GM23338 (cell line): ENCODE data around the gene RAP1A. TPM values are rescaled to one million over a fixed set of nuclear protein-coding genes. Genes with fewer than 3 reads are reported as not detected.
A peak's percentile ranks its signal among the peaks of the same experiment; 100 is the strongest.

Experiments used
- ATAC-seq: fragments of 200-7000 bp; cut with Tn5 transposase; 3 replicates; pipeline ENCODE4 v1.9.1; 2020
- DNase-seq: peaks from one replicate; pipeline ENCODE4 v3.0.0-alpha.2; 2015; ENCODE audit warnings: low spot score
- H2AFZ ChIP-seq: fragments of 200-600 bp; sonication (generic); 2 replicates; pipeline ENCODE4 v1.8.0; 2016; ENCODE audit warnings: antibody characterized with exemption, mild to moderate bottlenecking, moderate library complexity
- H3F3A ChIP-seq: fragments of 200-600 bp; sonication (generic); replicated peaks from 2 replicates; pipeline ENCODE4 v1.8.0; 2017; ENCODE audit warnings: antibody characterized with exemption, mixed run types, low read depth
- H3K27ac ChIP-seq: fragments of 200-600 bp; sonication (generic); 2 replicates; pipeline ENCODE4 v1.6.1; 2016; ENCODE audit warnings: low read depth
- H3K27me3 ChIP-seq: fragments of 200-600 bp; sonication (generic); 2 replicates; pipeline ENCODE4 v1.8.0; 2016; ENCODE audit warnings: mild to moderate bottlenecking, mixed run types, moderate library complexity; ENCODE audit not compliant: insufficient read depth
- H3K36me3 ChIP-seq: fragments of 200-600 bp; sonication (generic); 2 replicates; pipeline ENCODE4 v1.8.0; 2016; ENCODE audit warnings: mild to moderate bottlenecking; ENCODE audit not compliant: insufficient read depth
- H3K4me1 ChIP-seq: fragments of 200-600 bp; sonication (generic); 2 replicates; pipeline ENCODE4 v1.8.0; 2016; ENCODE audit warnings: mild to moderate bottlenecking, moderate library complexity; ENCODE audit not compliant: insufficient read depth
- H3K4me2 ChIP-seq: fragments of 200-600 bp; sonication (generic); 2 replicates; pipeline ENCODE4 v1.7.1; 2017; ENCODE audit warnings: mixed run types
- H3K4me3 ChIP-seq: fragments of 200-600 bp; sonication (generic); 2 replicates; pipeline ENCODE4 v1.6.1; 2016; ENCODE audit warnings: mixed run types
- H3K79me2 ChIP-seq: fragments of 200-600 bp; sonication (generic); replicated peaks from 2 replicates; pipeline ENCODE4 v1.8.0; 2017; ENCODE audit warnings: mild to moderate bottlenecking; ENCODE audit not compliant: insufficient read depth
- H3K9me2 ChIP-seq: fragments of 200-600 bp; sonication (generic); 2 replicates; pipeline ENCODE4 v1.8.0; 2017; ENCODE audit not compliant: insufficient read depth
- H4K20me1 ChIP-seq: fragments of 200-600 bp; sonication (generic); replicated peaks from 2 replicates; pipeline ENCODE4 v1.8.0; 2017; ENCODE audit warnings: mild to moderate bottlenecking; ENCODE audit not compliant: insufficient read depth
- H3K27ac Mint-ChIP-seq: 2 replicates; pipeline ENCODE4 v1.8.0; 2020; ENCODE audit warnings: inconsistent platforms, mild to moderate bottlenecking, moderate library complexity, mixed read lengths
- H3K27me3 Mint-ChIP-seq: 3 replicates; pipeline ENCODE4 v1.8.0; 2022; ENCODE audit warnings: low read depth, mild to moderate bottlenecking, moderate library complexity, mixed read lengths, inconsistent platforms; ENCODE audit not compliant: insufficient read depth, poor library complexity
- H3K36me3 Mint-ChIP-seq: 3 replicates; pipeline ENCODE4 v1.8.0; 2021; ENCODE audit warnings: low read depth, mild to moderate bottlenecking, inconsistent platforms, moderate library complexity, mixed read lengths
- H3K4me1 Mint-ChIP-seq: 3 replicates; pipeline ENCODE4 v1.8.0; 2020; ENCODE audit warnings: mild to moderate bottlenecking, inconsistent platforms, mixed read lengths
- H3K4me3 Mint-ChIP-seq: 3 replicates; pipeline ENCODE4 v1.8.0; 2021; ENCODE audit warnings: moderate library complexity, mild to moderate bottlenecking, inconsistent platforms, mixed read lengths
- H3K9me3 Mint-ChIP-seq: 3 replicates; pipeline ENCODE4 v1.8.0; 2020; ENCODE audit warnings: moderate library complexity, mild to moderate bottlenecking, inconsistent platforms, mixed read lengths
- CREB1 ChIP-seq: fragments of 250-450 bp; sonication (Bioruptor Pico); IDR thresholded peaks from 2 replicates; pipeline ENCODE4 v1.5.0; 2020; ENCODE audit warnings: low read depth, mild to moderate bottlenecking, moderate library complexity
- EZH2 ChIP-seq: fragments of 200-600 bp; sonication (generic); IDR thresholded peaks from one replicate; pipeline ENCODE4 v1.8.0; 2017; ENCODE audit warnings: antibody characterized with exemption, mild to moderate bottlenecking, low read depth; ENCODE audit not compliant: unreplicated experiment
- EZH2phosphoT487 ChIP-seq: fragments of 200-600 bp; sonication (generic); IDR thresholded peaks from one replicate; pipeline ENCODE4 v1.8.1; 2018; ENCODE audit warnings: antibody characterized with exemption; ENCODE audit not compliant: unreplicated experiment
- JUNB ChIP-seq: IDR thresholded peaks from one replicate; pipeline ENCODE4 v1.6.1; 2016; ENCODE audit warnings: antibody characterized with exemption; ENCODE audit not compliant: unreplicated experiment
- NANOG ChIP-seq: IDR thresholded peaks from 2 replicates; pipeline ENCODE4 v1.6.1; 2016; ENCODE audit warnings: antibody characterized with exemption, borderline replicate concordance
- POLR2AphosphoS5 ChIP-seq: IDR thresholded peaks from 2 replicates; pipeline ENCODE4 v1.6.1; 2016; ENCODE audit warnings: antibody characterized with exemption, low read depth
- STAT1 ChIP-seq: IDR thresholded peaks from one replicate; pipeline ENCODE4 v1.6.1; 2016; ENCODE audit warnings: antibody characterized with exemption; ENCODE audit not compliant: unreplicated experiment
- ZNF114 ChIP-seq: fragments of 250-450 bp; sonication (Bioruptor Pico); IDR thresholded peaks from 2 replicates; pipeline ENCODE4 v1.5.0; 2020; ENCODE audit warnings: mild to moderate bottlenecking, moderate library complexity
- ZNF331 ChIP-seq: fragments of 250-450 bp; sonication (Bioruptor Pico); IDR thresholded peaks from 2 replicates; pipeline ENCODE4 v1.5.0; 2020; ENCODE audit warnings: low read depth, mild to moderate bottlenecking, moderate library complexity
- polyA plus RNA-seq: library from polyadenylated mRNA; unstranded; fragments of >200 nt; fragmentation: Nextera tagmentation; extraction: Ambion mirVana; gene quantifications from 2 replicates; pipeline ENCODE4 v1.2.1, GENCODE V29; 2016
- total RNA-seq: library from RNA; depleted of rRNA; stranded (reverse); fragments of >200 nt; shearing (Covaris generic); gene quantifications from 2 replicates; pipeline ENCODE4 v1.2.3, GENCODE V29; 2014
- TF ChIP-seq, protein P1 (sequence below): fragments of 250-450 bp; sonication (Bioruptor Pico); IDR thresholded peaks from 2 replicates; pipeline ENCODE4 v1.5.0; 2020; ENCODE audit warnings: mild to moderate bottlenecking, moderate library complexity
- TF ChIP-seq, protein P2 (sequence below): IDR thresholded peaks from one replicate; pipeline ENCODE4 v1.6.1; 2018; ENCODE audit warnings: antibody characterized with exemption; ENCODE audit not compliant: unreplicated experiment
- TF ChIP-seq, protein P3 (sequence below), 2 experiments: fragments of 200-600 bp in 1 of 2; sonication (generic) in 1 of 2; conservative IDR thresholded peaks; 2 replicates each; pipeline versions ENCODE4 v1.5.1 to v1.6.1; 2016 to 2017; ENCODE audit warnings: antibody characterized with exemption in 2 of 2, low read depth in 2 of 2, mild to moderate bottlenecking in 2 of 2, moderate library complexity in 1 of 2
- TF ChIP-seq, protein P4 (sequence below): IDR thresholded peaks from 2 replicates; pipeline ENCODE4 v1.6.1; 2016; ENCODE audit warnings: antibody characterized with exemption

RAP1A gene
- total and polyA plus RNA-seq, 2 experiments from 2014 or later, result 16.2 to 23.0 TPM

DNA sequence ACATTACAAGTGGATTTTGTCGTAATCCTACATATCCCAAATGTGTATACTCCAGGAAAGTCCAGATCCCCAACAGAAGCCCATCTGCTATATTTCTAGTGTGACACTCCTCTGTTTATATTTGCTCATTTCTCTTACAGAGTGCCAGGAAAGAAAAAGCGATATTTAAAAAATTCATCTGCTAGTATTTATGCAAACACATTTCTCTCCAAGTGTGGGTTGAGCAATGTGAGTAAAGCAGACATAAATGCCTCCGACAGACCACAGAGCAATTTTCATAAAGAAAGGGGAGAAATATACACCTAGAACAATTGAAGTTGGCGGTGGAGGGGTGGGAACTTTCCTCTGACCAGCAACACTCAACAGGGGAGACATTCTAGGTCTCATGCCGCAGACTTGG, 22.2 kb upstream of the RAP1A start:
- Histone ChIP-seq H3K27ac (no peak overlapping the region), H3K79me2 (no peaks in the 10 kb centered on the region), H3K4me1 (peaks cover 8% of the 10 kb centered on the region; the same call in 1 of the 2 replicates), H2AFZ (peak overlapping the region; percentile 5; the same call in 1 of the 2 replicates), H3K9me2 (peaks cover 4% of the 10 kb centered on the region), H4K20me1 (no peaks in the 10 kb centered on the region), H3K36me3 (no peaks in the 10 kb centered on the region), H3K4me2 (no peak overlapping the region), H3K4me3 (no peak overlapping the region), H3F3A (no peaks in the 10 kb centered on the region), H3K27me3 (no peaks in the 10 kb centered on the region)
- no peak overlapping the region for H3K4me3 Mint-ChIP-seq
- H3K4me1 Mint-ChIP-seq, result peaks cover 9% of the 10 kb centered on the region
- H3K27ac Mint-ChIP-seq, result no peak overlapping the region
- TF ChIP-seq ZNF331, result no peak
- TF ChIP-seq, protein P1, sequence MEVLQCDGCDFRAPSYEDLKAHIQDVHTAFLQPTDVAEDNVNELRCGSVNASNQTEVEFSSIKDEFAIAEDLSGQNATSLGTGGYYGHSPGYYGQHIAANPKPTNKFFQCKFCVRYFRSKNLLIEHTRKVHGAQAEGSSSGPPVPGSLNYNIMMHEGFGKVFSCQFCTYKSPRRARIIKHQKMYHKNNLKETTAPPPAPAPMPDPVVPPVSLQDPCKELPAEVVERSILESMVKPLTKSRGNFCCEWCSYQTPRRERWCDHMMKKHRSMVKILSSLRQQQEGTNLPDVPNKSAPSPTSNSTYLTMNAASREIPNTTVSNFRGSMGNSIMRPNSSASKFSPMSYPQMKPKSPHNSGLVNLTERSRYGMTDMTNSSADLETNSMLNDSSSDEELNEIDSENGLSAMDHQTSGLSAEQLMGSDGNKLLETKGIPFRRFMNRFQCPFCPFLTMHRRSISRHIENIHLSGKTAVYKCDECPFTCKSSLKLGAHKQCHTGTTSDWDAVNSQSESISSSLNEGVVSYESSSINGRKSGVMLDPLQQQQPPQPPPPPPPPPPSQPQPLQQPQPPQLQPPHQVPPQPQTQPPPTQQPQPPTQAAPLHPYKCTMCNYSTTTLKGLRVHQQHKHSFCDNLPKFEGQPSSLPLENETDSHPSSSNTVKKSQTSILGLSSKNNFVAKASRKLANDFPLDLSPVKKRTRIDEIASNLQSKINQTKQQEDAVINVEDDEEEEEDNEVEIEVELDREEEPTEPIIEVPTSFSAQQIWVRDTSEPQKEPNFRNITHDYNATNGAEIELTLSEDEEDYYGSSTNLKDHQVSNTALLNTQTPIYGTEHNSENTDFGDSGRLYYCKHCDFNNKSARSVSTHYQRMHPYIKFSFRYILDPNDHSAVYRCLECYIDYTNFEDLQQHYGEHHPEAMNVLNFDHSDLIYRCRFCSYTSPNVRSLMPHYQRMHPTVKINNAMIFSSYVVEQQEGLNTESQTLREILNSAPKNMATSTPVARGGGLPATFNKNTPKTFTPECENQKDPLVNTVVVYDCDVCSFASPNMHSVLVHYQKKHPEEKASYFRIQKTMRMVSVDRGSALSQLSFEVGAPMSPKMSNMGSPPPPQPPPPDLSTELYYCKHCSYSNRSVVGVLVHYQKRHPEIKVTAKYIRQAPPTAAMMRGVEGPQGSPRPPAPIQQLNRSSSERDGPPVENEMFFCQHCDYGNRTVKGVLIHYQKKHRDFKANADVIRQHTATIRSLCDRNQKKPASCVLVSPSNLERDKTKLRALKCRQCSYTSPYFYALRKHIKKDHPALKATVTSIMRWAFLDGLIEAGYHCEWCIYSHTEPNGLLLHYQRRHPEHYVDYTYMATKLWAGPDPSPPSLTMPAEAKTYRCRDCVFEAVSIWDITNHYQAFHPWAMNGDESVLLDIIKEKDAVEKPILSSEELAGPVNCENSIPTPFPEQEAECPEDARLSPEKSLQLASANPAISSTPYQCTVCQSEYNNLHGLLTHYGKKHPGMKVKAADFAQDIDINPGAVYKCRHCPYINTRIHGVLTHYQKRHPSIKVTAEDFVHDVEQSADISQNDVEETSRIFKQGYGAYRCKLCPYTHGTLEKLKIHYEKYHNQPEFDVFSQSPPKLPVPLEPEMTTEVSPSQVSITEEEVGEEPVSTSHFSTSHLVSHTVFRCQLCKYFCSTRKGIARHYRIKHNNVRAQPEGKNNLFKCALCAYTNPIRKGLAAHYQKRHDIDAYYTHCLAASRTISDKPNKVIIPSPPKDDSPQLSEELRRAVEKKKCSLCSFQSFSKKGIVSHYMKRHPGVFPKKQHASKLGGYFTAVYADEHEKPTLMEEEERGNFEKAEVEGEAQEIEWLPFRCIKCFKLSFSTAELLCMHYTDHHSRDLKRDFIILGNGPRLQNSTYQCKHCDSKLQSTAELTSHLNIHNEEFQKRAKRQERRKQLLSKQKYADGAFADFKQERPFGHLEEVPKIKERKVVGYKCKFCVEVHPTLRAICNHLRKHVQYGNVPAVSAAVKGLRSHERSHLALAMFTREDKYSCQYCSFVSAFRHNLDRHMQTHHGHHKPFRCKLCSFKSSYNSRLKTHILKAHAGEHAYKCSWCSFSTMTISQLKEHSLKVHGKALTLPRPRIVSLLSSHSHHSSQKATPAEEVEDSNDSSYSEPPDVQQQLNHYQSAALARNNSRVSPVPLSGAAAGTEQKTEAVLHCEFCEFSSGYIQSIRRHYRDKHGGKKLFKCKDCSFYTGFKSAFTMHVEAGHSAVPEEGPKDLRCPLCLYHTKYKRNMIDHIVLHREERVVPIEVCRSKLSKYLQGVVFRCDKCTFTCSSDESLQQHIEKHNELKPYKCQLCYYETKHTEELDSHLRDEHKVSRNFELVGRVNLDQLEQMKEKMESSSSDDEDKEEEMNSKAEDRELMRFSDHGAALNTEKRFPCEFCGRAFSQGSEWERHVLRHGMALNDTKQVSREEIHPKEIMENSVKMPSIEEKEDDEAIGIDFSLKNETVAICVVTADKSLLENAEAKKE (CRISPR knock-in tag), result no peak
- TF ChIP-seq, protein P2, sequence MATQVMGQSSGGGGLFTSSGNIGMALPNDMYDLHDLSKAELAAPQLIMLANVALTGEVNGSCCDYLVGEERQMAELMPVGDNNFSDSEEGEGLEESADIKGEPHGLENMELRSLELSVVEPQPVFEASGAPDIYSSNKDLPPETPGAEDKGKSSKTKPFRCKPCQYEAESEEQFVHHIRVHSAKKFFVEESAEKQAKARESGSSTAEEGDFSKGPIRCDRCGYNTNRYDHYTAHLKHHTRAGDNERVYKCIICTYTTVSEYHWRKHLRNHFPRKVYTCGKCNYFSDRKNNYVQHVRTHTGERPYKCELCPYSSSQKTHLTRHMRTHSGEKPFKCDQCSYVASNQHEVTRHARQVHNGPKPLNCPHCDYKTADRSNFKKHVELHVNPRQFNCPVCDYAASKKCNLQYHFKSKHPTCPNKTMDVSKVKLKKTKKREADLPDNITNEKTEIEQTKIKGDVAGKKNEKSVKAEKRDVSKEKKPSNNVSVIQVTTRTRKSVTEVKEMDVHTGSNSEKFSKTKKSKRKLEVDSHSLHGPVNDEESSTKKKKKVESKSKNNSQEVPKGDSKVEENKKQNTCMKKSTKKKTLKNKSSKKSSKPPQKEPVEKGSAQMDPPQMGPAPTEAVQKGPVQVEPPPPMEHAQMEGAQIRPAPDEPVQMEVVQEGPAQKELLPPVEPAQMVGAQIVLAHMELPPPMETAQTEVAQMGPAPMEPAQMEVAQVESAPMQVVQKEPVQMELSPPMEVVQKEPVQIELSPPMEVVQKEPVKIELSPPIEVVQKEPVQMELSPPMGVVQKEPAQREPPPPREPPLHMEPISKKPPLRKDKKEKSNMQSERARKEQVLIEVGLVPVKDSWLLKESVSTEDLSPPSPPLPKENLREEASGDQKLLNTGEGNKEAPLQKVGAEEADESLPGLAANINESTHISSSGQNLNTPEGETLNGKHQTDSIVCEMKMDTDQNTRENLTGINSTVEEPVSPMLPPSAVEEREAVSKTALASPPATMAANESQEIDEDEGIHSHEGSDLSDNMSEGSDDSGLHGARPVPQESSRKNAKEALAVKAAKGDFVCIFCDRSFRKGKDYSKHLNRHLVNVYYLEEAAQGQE, result no peak
- no peak for TF ChIP-seq EZH2
- no peak for TF ChIP-seq STAT1
- no peak for TF ChIP-seq NANOG
- no peak for TF ChIP-seq EZH2phosphoT487
- TF ChIP-seq, protein P3, sequence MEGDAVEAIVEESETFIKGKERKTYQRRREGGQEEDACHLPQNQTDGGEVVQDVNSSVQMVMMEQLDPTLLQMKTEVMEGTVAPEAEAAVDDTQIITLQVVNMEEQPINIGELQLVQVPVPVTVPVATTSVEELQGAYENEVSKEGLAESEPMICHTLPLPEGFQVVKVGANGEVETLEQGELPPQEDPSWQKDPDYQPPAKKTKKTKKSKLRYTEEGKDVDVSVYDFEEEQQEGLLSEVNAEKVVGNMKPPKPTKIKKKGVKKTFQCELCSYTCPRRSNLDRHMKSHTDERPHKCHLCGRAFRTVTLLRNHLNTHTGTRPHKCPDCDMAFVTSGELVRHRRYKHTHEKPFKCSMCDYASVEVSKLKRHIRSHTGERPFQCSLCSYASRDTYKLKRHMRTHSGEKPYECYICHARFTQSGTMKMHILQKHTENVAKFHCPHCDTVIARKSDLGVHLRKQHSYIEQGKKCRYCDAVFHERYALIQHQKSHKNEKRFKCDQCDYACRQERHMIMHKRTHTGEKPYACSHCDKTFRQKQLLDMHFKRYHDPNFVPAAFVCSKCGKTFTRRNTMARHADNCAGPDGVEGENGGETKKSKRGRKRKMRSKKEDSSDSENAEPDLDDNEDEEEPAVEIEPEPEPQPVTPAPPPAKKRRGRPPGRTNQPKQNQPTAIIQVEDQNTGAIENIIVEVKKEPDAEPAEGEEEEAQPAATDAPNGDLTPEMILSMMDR (conservative IDR thresholded peaks at IDR 0.05; ENCODE audit: low read depth in 2 of 2), result no peak
- no peak for TF ChIP-seq CREB1 (CRISPR knock-in tag)
- no peak for TF ChIP-seq JUNB
- TF ChIP-seq, protein P4, sequence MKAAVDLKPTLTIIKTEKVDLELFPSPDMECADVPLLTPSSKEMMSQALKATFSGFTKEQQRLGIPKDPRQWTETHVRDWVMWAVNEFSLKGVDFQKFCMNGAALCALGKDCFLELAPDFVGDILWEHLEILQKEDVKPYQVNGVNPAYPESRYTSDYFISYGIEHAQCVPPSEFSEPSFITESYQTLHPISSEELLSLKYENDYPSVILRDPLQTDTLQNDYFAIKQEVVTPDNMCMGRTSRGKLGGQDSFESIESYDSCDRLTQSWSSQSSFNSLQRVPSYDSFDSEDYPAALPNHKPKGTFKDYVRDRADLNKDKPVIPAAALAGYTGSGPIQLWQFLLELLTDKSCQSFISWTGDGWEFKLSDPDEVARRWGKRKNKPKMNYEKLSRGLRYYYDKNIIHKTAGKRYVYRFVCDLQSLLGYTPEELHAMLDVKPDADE, result no peak
- TF ChIP-seq POLR2AphosphoS5, result no peak
- no peak for TF ChIP-seq ZNF114 (CRISPR knock-in tag)
- no peak for DNase-seq
- no peaks in the 10 kb centered on the region for H3K27me3 Mint-ChIP-seq
- no peaks in the 10 kb centered on the region; the same call in 1 of the 3 replicates for H3K9me3 Mint-ChIP-seq
- no peak for ATAC-seq
- H3K36me3 Mint-ChIP-seq, result no peaks in the 10 kb centered on the region
